UCSD-AML1 (cell line): ENCODE results near the gene SCFD2.
"Not testable (repeated sequence)": the region's sequence is repeated elsewhere in the genome, so short reads cannot be mapped to it uniquely, and the experiment has no call there.

Source experiments
- DNase-seq: peaks from one replicate; lab custom pipeline; 2025; ENCODE audit not compliant: unreplicated experiment; lab: John Stamatoyannopoulos, UW

The SCFD2 gene

DNA sequence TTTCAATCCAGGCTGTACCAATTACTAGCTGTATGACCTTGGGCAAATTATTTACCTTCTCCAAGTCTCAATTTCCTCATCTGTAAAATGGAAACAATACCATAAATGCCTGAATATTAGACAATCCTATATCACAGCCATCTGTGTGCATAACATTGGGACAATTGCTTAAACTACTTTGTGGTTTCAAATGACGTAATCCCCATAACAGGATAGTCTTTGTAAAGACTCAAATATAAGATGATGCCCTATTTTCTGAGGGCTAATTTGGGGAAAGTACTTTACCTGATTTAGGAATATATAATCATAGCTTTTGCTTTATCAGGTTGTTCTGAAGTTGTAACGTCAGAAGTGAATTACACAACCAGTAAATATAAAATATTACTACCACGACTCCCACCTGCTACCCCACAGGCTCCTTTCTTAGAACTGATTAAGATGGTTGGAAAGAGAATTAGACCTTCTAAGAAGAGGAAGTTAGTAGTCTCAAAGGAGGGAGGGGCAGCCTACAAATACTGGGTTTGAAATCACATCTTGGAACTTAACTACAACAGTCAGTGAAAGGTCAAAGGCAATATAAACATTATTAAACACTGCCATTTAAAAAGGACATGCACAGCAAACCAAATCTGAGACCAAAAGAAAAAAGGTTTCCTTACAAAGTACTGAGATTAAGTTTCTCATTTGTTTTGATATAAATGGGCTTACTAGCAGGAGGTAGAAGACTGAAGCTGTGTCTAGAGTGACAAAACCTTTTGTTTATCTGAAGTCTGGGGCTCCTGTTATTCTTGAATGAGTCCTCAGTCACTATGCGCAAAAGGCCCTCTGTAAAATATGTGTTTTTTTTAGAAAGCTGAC lies 215.0 kb downstream of the SCFD2 start:
- no peak for DNase-seq

DNA sequence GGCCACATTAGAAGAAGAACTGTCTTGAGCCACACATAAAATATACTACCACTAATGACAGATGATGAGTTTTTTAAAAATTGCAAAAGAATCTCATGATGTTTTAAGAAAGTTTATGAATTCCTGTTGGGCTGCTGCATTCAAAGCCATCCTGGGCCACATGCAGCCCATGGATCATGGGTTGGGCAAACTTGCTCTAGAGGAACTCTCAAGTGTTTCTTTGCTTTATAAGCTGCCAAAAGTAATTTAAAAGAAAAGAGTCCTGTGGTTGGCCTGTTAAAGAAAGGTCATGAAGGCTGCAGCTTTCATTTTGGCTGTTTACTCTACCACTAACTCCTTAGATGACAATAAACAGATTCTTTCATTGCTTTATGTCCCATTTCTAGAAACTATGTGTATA lies 218.2 kb downstream of the SCFD2 start:
- DNase-seq, result no peak

DNA sequence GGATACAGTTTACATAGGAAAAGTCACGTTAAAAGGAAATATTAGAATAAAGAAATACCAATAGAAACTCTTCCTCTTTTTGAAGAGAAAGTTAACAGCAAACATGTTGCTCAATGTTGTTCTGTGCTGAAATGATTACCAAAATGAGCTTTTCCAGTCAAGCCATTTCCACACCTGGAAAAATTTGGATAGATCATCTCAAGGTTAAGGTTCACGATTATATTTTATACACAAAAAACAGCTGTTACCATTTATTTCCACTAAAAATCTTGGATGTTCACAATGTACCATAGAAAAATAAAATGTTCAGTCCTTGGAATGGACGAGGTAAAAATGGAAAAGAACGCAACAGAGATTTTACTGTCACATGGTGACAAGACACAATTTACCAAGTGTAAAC lies 218.7 kb downstream of the SCFD2 start:
- no peak for DNase-seq

DNA sequence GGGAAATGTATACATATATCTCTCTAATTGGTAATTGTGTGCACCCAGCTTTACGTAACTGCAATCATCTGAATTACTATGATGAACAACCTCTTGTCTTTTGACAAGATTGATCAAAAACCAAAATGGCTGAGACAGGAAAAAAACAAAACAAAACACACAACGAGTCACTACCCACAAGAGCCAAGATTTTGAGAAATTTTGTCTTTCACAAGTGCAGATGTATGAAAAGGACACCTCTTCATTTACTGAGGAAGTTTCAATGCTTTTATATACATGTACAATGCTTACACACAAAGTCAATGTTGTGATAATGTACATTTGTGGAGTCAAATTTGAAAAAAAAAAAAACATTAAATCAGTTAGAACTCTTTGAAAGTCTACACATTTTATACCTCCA lies 224.6 kb downstream of the SCFD2 start:
- no peak for DNase-seq

- not testable (repeated sequence) for DNase-seq
Observed at GRCh38 chr4:53139256-53139655, 226.6 kb downstream of the SCFD2 start.

DNA sequence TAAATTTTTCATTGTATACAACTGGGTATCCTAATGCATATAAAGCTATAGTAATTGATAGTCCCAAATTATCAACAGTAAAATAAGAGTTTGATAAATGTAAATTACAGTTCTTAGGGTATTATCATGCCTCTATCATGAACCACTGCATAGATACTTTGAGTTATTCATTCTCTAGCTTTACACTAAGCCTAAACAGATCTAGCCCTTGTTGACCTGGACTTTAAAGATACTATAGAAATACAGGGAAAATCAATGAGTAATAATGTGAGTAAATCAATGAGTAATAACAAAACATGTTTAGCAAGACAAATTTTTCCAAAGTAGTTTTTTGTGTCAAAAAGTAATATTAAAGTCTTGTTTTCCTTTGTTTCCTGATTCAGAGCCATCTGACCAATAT lies 228.4 kb downstream of the SCFD2 start:
- DNase-seq, result no peak

- DNase-seq, result no peak
Observed at GRCh38 chr4:53136954-53137353, 228.9 kb downstream of the SCFD2 start.

DNA sequence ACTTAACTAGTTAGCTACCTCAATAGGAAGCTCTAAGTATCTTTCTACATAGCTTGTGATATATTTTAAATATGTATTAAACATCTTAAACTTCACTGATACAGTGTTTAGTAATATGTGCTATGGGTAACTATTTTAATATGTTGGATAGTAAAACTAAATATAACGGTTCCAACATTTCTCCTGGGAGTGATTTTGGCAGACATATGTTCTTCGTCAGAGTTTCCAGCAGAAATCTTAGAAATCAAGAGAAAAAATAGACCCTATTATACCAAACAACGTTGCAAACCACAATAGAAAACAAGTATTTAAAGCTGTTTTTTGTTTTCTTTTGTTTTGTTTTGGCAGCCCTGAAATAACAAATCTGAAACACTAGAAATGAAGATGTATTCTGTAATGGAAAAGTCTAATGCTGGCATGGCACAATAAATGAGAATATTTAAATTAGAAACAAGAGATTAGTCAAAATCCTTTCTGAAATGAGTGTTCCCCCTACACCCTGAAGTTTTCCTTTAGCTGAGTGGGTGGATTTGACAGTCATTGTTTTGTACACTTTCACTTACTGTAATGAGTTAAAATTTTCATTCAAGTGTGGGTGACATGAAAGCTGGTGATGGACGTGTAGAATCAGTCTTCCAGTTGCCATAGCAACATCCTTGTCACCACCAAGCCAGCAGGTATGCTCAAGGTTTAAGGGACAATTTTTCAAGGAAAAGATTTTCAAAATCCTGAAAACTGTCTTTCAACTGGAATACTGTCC lies 233.5 kb downstream of the SCFD2 start:
- no peak for DNase-seq

DNA sequence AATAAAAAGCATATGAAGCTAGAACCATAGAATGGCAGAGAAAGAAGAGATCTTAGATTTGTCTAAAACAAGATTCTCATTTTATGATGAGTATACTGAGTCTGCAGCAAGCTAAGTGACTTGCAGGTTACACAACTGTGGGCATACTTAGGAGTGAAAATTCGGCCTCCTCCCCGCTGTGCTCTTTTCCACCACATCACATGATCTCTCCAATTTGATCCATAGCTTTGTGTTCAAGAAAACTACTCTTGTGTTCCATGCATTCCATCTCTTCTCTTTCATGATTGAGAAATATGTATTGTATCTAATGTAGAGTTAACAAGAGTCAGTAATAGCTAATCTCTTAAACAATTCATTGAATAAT lies 234.3 kb downstream of the SCFD2 start:
- no peak for DNase-seq

DNA sequence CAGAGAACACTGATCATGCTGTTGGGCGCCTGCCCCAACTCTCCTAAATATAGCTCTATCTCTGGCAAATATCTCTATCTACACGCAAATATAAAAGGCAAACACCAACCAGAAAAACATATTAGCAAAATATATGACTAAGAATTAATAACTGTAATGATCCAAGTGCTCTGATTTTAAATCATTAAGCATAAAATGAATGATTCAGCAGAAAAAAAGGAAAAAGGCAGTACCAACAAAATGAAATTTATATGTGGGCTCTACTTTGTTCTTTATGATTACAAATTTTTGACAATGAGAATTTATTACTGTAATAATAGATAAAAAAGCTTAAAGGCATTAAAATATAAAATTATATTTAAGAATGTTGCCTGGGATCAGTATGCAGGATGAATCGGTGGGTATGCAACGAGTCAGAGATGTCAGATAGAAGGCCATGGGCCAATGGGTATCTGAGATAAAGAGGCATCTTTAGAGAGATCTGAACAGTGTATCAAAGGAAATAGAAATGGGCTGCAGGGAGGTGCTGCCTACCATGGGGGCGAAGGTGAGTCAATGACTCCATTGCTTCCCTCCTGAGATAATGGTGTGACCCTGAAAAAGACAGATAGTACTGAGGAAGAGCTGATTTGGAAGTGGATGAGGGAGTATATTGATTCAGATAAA lies 234.8 kb downstream of the SCFD2 start:
- DNase-seq, result no peak

DNA sequence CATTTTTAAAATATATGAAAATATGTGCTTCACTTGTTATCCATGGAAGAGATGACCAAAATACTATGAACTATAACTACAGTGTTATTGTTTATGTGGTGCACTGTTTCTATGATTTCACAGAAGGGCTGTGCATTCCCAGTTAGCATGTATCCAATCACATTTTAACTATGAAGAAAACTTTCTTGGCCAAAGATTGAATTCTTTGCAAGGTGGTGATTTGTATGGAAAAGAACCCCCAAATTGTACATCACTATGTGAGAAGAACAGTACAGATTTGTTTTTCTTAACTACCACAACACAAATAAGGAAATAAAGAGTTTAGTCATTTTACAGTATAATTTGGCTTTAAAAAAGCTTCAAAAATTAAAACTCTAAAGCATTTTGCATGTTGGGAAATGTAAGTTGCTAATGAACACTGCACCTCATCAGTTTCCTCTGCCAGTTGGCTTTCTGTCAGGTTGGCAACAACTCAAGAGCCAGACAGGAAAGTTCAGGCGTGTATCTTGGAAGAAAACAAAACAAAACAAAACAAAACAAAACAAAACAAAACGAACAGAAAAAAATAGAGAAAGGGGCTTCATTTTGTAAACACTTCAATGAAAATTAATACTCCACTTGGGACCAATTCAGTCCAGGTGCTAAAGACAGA lies 237.0 kb downstream of the SCFD2 start:
- no peak for DNase-seq

DNA sequence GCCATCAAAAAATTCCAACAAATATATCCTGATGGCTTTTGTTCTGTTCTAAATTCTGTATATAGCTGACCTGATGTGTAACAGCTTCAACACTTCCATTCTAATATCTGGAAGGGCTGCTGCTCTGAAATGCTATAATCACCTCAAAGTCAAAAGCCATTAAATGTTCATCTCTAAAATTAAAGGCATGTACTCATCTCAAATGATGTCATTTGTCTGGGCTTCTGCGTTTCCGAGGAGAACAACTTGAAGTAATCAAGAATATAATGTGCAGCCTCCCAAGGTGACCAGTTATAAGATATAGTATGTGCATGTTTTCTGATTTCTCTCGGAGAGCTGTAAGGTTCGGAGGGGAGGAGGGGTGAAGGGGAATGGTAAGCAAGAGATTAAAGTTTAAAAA lies 237.6 kb downstream of the SCFD2 start:
- no peak for DNase-seq

DNA sequence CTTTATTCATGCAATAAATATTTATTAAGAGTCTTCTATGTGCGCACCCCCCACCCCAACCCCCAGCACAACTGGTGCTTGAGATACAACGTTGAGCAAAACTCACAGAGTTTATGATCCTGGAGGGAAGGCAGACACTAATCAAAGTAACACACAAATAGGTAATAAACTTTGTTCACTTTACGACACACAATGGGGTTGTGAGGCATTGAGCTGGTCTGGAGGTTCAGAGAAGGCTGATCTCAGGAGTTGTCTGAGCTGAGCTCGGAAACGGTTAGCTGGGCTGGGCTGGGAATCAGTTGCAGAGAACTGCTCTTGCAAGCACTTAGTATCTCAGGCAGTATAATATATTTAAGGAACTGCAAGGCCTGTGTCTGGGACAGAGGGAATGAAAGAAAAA lies 238.5 kb downstream of the SCFD2 start:
- no peak for DNase-seq

GRCh38 chr4:53126099-53126498 lies 239.8 kb downstream of the SCFD2 start:
- no peak for DNase-seq

DNA sequence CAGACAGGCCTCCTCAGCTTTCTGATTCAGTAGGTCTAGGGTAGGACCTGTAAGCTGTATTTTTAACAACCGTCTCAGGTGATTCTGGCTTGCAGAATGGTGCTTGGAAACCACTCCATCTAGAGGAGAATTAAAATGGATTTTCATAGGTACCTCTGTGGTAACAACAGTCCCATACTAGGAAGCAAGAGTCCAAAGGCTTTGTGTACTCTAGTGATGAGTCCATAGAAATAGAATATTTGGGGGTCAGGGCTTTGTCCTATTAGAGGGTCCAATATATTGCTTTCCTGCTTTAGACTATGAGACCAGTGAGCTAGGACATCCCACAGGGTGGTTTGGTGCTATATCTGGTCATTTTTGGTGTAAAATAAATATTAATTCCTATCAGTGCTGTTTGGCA lies 242.0 kb downstream of the SCFD2 start:
- no peak for DNase-seq

- no peak for DNase-seq
Observed at GRCh38 chr4:53123171-53123570, 242.7 kb downstream of the SCFD2 start.

DNA sequence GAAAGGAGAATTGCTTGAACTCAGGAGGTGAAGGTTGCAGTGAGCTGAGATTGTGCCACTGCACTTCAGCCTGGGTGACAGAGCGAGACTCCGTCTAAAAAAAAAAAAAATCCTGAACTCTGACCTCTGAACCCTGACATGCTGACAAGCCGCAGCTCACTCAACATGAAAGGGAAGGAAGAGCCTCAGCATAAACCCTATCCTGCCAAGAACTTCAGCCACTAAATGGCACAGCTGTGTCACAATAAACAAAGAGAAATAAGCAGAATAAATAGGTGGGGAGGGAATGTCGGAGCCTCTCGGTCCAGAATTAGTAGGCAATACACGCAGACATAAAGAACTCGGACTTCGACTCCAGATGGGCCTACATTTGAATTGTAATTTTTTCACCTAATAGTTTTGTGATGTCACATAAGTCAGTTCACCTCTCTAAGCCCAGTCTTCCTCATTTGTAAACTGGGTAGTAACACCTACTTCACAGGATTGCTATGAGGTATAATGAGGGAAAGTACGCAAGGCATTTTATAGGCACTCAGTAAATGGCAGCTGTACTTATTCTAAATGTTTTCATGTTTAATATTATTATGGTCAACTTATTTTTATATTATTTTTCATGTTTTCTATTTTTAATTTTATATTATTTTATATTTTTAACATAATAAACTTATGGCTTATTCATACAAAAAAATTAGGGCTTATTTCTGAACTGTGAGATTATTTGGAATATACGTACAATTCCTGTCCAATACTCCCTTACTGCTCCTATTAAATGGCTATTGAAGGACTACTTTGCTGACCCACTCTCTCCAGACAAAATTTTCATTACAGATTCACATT lies 243.4 kb downstream of the SCFD2 start:
- no peak for DNase-seq

- no peak for DNase-seq
Observed at GRCh38 chr4:53121264-53121865, 244.5 kb downstream of the SCFD2 start.

DNA sequence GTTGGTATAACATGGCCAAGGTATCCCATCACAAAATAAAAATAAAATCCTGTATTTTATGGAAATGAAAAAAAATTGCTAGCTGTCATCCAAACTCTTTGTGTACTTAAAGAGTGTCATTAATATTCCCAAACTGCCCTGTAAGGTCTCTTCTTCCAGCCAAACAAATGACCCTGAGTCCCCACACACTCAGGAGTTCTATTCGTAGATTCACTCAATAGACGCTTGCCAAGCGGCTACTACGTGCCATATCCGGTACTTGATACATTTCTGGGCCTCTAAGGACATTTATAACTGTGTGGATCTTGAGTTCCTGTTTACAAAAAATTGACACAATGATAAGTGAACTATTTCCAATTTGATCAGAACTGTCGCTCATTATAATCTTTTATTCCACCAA lies 245.1 kb downstream of the SCFD2 start:
- DNase-seq, result no peak

- DNase-seq, result no peak
Observed at GRCh38 chr4:53119680-53120079, 246.2 kb downstream of the SCFD2 start.
